ENCODE measurements around the gene S100A4.

Gene S100A4

DNA sequence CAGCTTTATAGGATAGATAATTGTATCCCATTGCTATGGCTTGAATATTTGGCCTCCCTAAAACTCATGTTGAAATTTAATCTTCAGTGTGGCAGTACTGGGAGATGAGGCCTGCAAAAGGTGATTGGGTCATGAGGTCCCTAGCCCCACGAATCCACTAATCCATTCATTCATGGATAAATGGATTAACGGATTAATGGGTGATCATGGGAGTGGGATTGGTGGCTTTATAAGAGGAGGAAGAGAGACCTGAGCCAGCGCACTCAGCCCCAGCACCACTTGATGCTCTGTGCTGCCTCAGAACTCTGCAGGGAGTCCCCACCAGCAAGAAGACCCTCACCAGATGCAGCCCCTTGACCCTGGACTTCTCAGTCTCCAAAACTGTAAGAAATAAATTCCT, 41.8 kb downstream of the S100A4 start:
- DNase-seq, result no peak

DNA sequence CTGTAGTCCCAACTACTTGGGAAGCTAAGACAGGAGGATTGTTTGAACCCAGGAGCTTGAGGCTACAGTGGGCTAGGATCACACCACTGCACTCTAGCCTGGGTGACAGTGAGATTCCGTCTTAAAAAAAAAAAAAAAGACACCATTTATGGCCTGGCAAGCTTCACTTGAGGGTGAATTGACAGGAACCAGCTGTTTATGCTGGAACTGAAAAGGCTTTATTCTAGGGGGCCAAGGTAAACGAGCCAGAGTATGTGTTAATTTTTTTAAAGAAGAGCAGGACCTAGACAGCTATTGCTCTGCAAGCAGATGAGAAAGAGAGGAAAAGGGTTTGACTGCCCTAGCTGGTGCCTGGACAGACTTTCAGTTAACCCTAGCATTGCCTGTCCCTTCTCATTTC, 46.9 kb downstream of the S100A4 start:
- DNase-seq, result no peak

DNA sequence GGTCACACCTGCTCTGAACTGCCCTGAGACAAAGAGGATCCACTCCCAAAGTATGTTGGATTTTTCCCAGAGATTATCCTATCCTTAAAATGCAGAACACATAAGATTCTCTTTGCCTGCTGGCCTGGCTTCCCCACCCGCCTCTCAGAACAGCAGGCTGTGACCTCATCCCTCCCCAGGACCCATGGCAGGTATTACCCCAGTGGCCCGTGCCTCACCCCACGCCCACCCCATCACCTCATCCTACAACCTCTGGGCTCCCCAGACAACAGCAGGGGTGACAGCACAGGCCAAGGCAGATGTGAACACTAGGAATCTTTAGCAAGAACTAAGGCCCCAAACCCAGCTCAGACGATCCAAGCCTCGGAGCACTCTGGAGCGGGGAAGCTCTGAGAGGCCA, 50.1 kb downstream of the S100A4 start:
- no peak for DNase-seq

DNA sequence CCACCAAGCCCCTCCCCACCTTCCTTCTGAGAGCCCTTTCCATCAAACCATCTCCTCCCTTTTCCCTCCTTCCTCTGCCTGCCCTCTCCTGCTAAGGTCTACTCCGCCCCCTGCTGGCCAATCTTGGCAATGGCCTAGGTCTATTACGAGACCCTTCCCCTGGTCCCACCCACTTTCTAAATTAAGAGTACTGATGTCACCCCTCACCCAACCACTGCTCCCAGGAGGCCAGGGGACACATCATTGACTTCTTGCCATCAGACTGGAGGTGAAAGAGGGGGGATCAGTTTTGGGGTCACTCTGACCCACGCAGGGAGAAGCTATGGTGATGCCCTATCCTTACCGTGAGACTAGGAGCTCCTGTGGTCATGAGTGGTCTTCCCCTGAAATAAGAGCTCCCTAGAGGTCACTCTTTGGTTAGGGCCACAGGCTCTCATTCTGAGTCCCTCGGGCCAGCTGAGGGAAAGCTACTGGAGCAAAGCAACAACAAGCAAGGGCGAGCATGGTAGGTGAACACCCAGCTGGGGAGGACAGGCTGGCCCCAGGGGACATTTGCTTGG, 50.5 kb downstream of the S100A4 start:
- DNase-seq, result peak; percentile 63

All from NK-92 treated with Interleukin-12 subunit alpha and Interleukin-12 subunit beta, amount 100 ng/mL, for 24 hours (cell line).